ENCODE results near the gene SPRYD3.
A peak's percentile ranks its signal among the peaks of the same experiment; 100 is the strongest.
"Not testable (repeated sequence)": the region's sequence is repeated elsewhere in the genome, so short reads cannot be mapped to it uniquely, and the experiment has no call there.

SPRYD3 gene

GRCh38 chr12:53049571-53050318 is 29.4 kb downstream of the SPRYD3 start, which contains the start of gene TNS2:
TNS2 (plus strand) TSS chr12:53050065; CDS start chr12:53050186, 121 bp downstream.
- peak; percentile 57 for DNase-seq

GRCh38 chr12:53048780-53049401 is 30.3 kb downstream of the SPRYD3 start:
- peak; percentile 75 for DNase-seq

GRCh38 chr12:53048033-53048779 is 31.0 kb downstream of the SPRYD3 start:
- DNase-seq = peak; percentile 69

GRCh38 chr12:53047221-53048032 is 31.8 kb downstream of the SPRYD3 start:
- DNase-seq = peak; percentile 93

- DNase-seq = peak; percentile 92
These were observed 32.5 kb downstream of the SPRYD3 start for GRCh38 chr12:53046655-53047220.

DNA sequence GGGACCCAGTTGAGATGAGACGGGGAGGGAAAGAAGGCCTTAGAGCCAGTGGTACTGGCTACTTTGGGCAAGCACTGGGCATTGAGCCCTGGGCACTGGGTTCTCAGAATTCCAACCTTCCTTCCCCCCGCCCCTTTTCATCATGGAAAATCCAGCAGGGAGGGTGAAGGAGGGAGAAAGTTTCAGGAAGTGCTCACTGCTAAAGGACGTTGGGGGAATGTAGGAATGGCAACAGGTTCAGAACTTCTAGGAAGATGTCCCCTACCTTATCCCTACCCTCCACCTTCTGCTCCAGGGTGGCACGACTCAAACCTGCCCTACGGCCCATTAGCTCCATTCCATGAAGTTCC is 33.5 kb downstream of the SPRYD3 start:
- no peak for DNase-seq

- no peak for DNase-seq
These were observed 34.1 kb downstream of the SPRYD3 start for GRCh38 chr12:53044896-53045695.

DNA sequence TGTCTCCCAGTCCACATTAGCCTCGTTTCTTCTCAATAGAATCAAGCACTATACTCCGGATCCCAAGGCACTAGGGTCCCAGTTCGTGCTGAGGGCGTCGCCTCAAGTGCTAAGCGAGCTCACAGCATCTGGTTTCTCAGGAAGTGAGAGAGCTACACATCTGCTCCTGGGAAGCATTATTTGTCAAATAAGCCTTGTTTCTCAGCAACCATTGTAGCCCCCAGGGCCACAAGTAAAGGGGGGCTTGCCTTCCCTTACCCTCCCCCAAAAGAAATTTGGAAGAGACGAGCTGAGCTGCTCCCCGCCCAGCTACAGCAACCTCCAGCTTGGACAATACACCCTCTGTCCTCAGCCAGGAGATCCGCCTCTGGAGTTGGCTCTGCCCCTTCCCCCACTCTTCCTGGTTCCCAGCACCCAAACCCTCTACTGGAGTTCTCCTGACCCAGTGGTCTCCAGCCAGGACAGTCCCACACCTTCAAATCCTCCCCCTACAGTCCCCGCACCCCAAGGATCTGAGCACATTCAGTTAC is 35.1 kb downstream of the SPRYD3 start:
- peak; percentile 64 for DNase-seq

GRCh38 chr12:53042607-53043454 is 36.4 kb downstream of the SPRYD3 start:
- no peak for DNase-seq

DNA sequence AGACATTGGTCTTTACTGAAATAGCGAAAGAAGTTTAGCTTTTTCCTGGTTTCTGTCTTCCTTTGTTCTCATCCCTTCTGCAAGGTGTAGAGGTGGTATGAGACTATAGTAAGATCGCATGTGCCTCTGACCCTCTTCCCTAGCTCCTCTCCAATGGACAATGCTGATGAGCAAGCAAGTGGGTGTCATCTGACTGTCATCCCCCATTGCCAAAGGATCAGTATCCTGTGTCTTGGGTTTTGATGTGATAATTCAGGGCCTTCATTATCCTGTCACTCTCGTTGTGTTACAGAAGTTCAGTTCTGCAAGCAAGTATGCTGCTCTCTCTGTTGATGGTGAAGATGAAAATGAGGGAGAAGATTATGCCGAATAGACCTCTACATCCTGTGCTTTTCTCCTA is 39.3 kb downstream of the SPRYD3 start:
- no peak for DNase-seq

- no peak for DNase-seq
These were observed 42.4 kb downstream of the SPRYD3 start for GRCh38 chr12:53036802-53037201.

DNA sequence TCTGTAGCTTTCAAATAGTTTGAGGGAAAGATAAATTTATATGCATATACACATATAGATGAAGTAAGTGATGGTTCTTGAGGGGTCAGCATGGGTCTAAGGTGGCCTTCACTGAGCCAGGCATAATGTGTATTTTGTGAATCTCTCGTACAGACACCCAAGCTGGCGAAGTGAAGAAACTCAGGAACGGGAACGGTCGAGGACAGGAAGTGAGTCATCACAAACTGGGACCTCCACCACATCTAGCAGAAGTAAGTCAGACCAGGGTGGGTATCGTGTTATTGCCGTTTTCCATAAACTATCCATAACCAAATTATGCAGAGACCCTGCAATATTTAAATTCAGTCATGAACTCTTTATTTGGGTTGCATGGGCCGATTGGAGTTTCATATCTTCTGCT is 44.7 kb downstream of the SPRYD3 start:
- DNase-seq = no peak

GRCh38 chr12:53033832-53034231 is 45.4 kb downstream of the SPRYD3 start:
- DNase-seq = not testable (repeated sequence)

- DNase-seq = no peak
These were observed 47.6 kb downstream of the SPRYD3 start for GRCh38 chr12:53031616-53032015.

GRCh38 chr12:53027014-53027413 is 52.2 kb downstream of the SPRYD3 start:
- not testable (repeated sequence) for DNase-seq

DNA sequence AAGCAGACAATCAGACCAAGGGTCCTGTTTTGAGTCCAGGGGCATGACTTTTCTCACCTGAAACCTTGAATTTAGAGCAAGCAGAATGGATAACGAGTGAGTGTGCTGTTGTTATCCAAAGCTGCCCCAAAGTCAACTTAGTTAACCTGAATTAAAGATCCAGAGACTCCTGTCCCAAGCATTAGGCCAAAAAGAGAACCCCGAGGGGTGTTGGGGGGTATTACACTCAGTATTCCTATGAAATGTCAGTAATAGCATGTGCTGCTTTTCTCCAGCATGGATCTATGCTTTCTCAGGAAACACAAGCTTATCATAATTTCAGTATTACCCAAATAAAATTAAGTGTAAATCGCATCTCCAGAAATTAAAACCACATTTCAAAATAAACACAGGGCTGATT is 53.9 kb downstream of the SPRYD3 start:
- no peak for DNase-seq

DNA sequence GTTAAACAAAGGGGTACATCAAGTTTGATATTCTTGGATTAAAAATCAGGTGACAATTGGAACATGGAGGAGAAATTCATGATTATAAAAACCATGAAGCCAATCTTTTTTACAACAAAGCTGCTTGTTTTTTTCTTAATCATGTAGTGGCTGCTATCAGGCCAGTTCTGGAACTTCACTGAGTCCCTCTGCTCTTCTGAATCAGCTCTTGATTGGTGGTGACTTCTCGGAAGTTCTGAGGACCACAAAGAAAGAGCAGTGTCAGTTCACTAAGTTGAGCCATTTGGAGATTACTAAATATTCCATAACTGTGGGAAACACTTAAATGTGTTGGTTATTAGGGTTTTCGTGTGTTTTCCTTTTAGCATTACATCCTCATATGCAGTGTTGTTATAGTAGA is 64.5 kb downstream of the SPRYD3 start:
- DNase-seq = no peak
